Hippocampal formation (tissue), 2 donors: ENCODE results near the gene GFER.
A peak's percentile ranks its signal among the peaks of the same experiment; 100 is the strongest.

Experiments used
- DNase-seq, 2 donors: peaks; one replicate each; lab custom pipeline; 2025; lab: John Stamatoyannopoulos, UW

Gene GFER

DNA sequence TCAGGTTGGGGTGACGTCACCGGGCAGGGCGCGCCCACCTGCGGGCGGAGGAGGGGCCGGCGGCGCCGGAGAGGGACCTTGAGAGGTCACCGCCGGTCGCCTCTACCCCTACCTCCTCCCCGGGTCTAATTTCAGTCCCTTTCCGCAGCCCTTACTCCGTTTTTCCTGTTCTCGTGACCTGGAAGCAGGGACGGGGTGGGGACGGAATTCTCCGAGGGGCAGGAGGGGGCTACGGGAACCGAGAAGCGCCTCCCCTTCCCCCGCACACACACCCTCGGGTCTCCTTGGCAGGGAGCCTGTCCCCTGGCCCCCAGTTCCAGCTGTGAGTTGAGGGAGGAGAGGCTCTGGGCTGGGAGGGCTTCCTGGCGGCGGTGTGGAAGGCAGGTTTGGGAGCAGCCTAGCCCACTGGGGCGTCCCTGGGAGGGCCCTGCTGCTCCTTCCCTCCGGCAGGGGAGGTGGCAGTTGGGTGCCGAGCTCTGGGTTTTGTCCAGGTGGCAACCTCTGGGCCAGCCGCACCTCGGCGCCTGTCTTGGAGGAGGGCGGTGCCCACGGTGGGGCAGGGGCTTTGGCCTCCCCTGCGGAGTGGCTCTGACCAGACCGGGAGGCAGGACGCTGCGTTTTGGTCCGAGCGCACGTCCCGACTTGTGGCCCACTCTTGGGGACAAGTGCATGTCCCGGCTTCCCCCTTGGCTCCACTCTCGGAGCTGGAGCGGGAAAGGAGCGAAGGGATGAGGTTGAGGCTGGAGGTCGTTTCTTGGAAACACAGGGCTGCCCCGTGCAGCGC is 6.5 kb downstream of the GFER start:
- no peak for DNase-seq

DNA sequence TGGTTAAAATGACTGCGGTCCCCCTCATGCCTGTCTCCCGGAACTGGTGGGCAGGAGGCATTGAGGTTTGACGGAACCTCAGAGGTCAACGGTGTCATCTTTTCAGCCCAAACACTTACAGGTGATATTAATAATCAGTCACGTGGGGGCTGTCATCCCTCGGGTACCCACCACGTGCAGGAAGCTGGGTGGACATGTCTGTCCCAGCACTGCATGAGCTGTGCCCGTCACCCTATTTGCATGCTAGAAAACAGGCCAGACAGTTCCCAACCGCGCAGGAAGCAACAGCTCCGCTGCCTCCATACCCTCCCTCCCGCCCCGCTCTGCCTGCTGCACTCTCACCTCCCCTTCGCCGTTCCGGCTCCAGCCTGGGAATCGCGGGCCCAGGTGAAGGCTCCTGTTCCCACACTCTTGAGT is 7.2 kb downstream of the GFER start:
- no peak for DNase-seq

DNA sequence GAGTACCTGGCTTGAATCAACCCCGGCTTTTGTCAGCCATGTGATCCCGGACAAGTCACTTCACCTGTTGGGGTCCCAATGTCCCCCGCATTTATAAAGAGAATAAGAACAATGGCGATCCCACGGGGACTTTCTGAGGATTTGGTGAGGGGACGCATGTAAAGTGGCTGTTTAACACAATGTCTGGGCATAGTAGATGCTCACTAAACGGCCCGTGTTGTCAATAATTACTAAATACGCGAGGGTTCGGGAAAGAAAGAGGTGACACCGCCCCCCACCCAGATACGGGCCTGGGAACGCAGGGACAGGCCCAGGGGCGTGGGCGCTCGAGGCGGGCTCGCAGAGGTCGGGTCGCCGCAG is 7.6 kb downstream of the GFER start:
- no peak for DNase-seq

DNA sequence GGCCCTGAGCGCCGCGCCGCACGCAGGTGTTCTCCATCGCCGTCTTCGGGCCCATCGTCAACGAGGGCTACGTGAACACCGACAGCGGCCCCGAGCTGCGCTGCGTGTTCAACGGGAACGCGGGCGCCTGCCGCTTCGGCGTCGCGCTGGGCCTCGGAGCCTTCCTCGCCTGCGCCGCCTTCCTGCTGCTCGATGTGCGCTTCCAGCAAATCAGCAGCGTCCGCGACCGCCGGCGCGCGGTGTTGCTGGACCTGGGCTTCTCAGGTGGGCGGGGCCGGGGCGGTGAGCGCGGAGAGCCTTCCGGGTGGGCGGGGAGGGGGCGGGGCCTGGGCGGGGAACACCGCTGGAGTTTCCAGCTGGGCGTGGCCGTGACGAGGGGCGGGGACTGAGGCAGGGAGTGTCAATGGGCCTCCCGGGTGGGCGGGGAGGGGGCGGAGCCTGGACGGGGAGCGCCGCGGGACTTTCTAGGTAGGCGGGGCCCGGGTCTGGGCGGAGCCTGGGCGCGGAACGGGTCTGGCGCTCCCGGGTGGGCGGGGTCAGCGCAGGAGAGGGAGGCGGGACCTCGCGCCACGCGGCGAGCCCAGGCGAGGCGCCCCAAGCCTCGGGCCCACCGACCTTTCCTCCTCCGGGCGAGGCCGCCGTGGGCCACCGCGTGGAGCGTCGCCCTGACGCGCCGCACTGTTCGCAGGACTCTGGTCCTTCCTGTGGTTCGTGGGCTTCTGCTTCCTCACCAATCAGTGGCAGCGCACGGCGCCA is 8.1 kb downstream of the GFER start:
- peak; percentile 67 to 84 for DNase-seq

DNA sequence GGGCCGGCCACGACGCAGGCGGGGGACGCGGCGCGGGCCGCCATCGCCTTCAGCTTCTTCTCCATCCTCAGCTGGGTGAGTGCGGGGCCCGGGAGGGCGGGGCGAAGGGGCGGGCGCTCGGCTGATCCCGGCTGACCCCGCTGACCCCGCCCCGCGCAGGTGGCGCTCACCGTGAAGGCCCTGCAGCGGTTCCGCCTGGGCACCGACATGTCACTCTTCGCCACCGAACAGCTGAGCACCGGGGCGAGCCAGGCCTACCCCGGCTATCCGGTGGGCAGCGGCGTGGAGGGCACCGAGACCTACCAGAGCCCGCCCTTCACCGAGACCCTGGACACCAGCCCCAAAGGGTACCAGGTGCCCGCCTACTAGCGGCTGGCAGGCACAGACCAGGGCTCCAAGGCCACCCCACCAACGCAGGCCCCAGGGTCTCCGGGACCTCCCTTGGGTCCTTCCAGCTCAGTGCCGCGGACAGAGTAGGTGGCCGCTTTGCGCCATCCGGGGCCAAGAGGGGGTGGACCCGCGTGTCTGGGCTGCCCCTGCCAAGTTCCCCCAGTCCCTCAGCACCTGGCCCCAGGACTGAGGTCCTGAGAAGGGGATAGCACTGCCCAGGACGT is 8.8 kb downstream of the GFER start:
- DNase-seq: no peak

DNA sequence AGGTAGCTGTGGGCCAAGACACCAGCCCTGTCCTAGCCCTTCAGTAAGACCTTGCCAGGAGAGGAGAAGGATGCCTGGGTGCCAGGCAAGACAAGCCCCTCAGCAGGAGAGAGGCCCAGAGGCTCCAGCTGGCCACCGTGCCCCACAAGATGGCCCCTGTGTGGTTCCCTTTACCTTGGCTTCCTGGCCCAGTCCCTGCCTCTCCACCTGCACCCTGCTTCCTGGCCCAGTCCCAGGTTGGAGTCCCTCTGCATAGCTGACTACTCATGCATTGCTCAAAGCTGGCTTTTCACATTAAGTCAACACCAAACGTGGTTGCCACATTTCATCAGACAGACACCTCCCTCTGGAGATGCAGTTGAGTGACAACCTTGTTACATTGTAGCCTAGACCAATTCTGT is 9.7 kb downstream of the GFER start:
- DNase-seq: no peak

DNA sequence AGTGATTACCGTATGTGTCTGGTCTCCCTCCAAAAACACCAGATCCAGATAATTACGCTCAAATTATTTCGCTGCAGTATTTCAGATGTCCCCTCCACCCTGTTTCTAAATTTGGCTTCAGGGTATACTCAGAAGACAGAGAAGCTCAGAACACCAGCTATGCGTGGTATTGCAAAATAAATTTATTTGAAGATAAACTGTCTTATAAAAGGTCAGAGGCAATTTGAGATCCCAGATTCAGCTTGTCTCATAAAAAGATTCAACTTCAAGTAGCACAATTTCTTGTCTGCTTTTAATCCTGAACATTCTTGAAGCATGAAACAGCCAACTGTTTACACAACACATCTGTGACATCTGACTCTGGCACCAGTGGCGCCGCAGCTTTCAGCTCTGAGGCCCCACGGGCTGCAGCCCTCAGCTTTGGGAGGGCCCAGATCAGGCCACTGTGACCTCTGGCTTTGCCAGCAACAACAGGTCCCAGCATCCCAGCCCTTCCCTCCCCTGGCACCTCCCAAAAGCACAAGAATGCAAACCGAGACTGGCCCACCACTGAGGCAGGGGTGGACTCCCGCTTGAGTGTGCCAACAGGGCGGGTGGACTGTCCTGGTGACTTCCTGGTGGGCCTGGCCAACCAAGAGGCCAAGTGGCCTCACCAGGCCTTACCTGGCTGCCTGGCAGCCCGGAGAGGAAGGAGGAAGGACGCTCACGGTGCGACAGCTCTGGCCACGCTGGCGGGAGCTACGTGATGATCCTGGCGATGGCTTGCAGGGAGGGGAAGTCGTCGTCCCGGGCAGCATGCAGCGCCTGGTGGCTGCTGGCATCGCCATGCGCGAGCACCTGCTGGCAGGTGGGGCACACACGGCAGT is 13.7 kb downstream of the GFER start:
- peak in 1 of 2 donors; percentile 11 for DNase-seq

DNA sequence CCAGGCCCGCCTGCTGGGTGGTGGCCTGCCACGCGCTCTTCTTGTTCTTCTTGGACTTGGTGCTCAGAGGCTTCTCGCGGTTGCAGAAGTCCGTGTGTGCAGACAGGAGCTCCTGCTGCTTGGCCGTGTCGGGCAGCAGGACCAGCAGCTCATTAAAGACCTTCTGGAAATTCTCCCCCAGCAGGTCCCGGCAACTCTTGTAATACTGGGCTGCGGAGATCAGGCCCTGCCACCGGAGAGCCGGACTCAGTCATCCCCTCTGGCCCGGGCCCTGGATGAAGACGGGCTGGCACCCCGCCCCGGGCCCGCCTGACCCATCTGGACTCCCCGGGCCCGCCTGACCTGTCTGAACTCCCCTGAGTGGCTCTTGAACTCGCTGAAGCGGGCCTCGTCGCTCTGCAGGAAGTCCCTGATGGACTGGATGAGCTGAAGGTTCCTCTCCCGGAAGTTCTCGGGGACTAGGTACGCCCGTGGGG is 14.4 kb downstream of the GFER start:
- DNase-seq: no peak

DNA sequence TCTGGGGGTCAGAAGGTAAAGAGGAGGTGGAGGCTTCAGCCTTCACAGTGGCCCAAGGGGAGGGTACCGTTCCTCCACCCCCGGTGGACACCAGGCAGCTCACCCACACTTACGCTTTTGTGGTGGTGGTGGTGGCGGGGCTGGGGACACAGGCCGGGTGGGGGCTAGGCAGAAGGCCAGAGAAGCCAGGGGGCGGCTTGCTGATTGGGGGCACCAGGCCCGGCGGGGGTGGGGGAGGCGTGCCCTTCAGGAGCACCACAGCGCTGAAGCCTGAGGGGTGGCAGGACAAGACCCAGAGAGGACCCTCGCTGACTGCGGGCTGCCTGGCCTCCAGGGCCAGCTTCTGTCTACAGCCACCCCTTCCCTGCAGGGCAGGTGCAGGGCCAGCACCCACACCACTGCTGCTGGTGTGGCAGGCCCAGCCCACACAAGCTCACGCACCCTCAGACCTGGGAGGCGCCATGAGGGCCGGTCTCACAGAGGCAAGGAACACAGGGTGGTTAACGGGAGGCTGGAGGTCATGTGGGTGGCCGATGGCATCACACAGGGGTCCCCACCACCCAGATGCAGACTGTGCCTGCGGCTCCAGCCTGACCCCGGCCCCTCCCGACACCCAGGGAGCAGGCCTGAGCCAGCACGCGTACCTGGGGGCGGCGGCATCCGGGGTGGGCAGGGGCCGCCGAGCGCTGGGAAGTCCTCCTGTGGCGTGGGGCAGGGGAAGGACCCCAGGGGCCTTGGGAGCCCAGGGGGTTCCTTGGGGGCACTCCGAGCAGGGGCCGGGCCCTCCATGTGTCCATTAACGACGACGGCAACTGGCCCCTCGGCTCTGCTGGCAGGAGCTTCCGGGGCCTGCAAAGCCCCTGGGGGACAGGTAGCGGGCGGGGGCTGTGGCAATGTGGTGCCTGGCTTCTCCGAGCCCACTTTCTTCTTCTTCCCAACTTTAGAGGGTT is 15.1 kb downstream of the GFER start:
- no peak for DNase-seq

DNA sequence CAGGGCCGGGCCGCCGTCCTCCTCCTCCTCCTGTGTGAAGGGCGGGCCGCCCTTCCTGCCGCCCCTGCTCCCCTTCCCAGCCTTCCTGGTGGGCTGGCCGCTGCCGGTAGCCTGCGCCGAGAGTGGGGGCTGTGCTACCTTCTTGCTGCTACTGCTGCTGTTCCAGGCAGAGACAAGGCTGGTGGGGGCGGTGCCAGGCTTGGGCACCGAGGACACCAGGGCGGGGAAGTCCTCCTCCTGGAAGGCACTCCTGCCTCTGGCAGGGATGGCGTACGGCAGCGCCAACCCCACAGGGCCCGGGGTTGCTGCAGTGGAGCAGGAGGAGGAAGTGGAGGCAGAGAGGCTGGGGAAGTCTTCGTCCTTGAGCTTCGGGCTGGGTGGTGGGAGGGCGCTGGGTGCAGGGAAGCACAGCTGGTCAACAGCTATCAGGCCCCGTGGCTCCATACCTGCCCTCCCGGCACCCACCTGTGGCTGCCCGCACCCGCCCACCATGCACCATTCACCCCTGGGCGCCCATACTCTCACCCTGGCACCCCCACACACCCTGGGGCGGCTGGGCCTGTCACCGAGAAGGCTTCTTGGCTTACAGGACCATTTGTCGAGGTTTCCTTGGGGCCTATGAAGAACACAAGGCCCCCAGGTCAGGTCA is 16.0 kb downstream of the GFER start:
- no peak for DNase-seq

DNA sequence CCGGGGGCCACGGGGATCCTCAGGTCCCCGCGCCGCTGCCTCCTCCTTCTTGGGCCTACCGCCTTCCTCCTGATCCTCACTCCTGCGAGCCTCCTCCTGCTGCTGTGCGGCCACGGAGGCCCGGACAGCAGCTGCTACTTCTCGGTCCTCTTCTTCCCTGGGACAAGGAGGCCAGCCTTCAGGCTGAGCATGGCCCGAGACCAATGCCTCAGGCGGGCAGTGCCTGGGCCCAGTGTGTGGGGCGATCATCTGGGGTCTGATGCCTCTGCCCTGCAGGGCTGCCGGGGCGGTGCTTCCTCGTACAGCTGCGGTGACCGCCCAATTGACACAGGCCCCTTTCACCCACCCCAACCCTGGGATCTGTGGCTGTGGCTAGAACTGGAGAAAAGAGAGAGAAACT is 17.0 kb downstream of the GFER start:
- no peak for DNase-seq

DNA sequence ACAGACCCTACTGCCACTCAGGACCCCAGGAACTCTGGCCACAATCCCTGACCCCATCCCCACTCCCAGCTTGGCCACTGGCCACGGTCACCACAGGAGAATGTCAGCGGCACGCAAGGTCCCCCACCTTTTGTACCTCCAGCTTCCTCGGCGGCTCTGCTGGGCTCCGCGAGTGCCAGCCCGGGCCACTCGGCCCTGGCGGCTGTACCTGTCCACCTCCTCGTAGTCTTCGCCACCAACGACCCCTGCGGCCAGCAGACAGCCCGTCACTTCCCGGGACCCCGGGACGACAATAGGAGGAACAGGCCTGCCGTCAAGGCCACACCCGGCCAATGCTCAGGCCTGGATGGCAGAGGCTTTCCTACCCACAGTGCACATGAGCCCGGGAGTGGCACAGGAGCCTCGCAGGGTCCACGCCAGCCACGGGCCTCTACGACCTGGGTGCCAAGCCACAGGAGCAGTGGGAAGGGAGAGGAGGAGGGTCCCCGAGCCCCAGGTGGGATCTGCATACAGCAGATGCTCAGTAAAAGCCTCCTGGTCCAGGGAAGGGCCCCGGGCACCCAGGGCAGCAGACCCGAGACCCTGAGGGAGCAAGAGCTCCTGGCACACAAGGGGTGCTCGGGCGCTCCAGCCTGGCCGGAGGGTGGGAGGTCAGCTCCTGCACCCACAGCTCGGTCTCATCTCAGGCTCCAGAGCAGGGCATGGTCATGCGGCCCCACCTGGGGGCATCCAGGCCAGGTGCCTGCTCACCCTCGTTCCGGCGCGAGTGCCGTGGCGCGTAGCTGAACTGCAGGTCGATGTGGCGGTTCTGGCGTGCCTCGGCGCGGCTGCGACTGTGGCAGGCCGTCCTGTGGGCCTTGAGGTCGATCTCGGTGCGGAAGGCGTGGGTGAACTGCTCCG is 17.7 kb downstream of the GFER start:
- no peak for DNase-seq

DNA sequence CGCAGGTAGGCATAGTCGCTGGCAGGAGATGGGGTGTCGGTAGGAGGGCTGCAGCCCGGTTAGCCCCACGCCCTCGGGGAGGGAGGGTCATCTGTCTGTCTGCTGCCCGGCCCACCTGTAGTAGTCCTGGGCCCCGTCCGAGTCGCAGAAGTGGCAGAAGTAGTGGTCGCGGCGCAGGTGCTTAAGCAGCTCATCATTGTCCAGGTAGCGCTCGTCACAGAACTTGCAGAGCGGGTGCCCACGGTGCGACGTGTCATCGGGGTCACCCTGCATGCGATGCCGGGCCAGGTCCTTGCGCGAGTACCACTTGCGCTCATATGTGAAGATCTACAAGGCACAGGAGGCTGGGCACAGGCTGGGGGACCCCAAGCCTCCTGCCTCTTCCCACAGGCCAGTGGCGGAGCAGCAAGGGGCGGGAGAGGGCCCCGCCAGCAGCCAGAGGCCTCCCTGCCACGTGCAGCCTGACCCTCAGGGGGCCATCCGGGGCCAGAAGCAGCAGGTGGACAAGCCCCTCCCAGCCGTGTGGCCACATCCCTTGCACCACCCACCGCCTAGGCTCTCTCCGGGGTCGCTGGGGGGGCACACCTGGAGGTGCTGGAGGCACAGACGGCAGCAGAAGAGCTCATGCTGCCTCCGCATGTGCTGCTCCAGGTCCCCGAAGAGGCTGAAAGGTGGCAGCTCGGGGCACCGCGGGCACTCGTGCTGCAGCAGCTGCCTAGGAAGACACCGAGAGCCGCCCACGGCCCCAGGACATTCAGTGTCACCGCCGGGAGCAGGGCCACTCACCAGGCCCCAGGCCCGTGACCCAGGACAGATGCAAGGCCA is 18.6 kb downstream of the GFER start:
- DNase-seq: no peak

DNA sequence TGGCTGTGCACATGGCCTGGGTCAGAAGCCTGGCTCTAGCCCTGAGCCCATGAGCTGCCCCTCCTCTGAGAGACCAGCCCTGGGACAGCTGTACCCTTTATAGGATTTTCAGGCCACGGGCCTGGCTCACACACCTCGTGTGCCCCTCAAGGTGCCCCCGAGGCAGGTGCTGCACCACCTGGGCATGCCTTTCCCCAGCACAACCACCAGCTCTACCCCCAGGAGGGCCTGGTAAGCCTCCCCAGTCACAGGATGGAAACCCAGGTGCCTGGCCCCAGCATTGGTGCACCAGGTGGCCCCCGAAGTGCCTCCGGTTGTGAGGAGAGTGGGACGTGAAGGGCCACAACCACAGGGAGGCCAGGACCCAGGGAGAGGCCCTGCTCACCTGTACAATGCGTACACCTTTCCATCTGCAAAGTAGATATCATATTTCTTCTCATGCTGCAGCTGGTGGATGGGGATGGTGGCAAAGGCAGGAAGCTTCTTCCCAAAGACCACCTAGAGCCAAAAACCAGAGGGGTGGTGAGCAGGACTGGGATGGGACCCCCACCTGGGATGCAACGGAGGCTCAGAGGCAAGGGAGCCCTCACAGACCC is 19.3 kb downstream of the GFER start:
- DNase-seq: no peak

DNA sequence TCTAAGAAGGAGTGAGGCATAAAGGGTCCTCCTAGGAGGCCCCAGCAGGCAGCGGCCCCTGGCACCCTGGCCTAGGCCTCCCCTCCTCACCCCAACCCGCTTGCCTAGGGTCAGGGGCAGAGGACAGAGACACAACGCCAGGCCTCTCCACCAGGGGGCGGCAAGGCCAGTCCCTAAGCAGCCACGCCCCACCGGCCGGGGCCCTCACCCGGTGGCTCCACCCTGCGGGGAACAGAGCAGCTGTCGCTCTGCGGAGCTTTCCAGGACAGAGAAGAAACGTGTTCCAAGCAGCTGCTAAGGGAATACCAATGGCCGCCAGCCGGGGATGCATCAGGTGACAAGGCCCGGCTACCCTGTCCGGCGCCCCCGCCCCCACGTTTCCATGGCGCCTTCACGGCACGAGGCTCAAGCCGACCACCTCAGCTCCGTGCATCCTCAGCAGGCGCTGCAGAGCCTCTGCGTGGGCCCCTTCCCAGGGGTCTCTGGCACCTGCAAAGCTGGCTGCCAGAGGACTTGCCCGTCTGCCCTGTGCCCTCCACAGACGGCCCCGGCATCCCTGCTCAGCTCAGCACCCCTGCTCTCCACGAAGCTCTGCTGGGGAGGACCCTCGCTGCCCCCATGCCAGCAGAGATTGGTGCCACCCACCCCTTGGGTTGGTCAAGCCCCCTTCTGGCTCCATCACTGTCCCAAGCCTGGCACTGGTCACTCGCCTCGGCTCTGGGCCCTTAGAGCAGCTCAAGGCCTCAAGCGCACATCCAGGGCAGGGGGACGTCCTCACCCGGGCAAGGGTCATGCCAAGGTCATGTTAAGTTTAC is 20.0 kb downstream of the GFER start:
- DNase-seq: peak; percentile 34 to 52

DNA sequence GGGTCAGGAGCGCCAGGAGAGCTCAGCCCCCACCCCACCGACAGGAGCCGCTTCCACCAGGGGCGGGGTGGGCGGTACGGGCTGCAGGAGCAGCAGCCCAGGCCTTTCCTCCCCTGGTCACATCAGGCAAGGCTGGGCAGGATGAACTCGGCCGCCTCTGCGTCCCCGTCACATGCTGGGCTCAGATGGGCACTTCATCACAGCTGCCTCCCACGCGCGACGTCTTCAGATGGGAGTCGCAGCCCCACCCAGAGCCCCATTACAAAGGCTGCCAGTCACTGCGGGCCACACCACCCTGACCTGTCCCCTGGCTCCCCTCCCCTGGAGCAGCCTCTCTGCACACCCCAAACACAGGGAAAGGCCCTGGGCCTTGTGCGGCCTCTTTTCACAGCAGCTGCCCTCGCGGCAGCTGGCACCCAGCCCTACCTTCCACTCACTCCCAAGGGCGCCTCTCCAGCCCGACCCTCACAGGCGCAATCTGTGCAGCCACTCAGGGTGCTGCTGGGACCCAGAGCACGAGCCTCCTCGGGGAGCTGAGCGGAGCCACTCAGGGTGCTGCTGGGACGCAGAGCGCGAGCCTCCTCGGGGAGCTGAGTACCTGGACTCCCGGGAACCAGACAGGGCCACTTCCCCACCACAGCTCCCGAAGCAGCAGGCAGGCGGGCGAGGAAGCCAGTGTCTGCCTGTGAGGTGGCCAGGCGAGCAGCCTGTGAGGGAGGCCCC is 21.0 kb downstream of the GFER start:
- no peak for DNase-seq
